Transverse colon (tissue), 4 donors: ENCODE data around the gene YAP1.

Source experiments
- EP300 ChIP-seq: sonication (generic); formaldehyde crosslinking; IDR thresholded peaks from one replicate; pipeline ENCODE4 v1.6.1; 2017; ENCODE audit warnings: antibody characterized with exemption, low read depth
- POLR2A ChIP-seq: fragments of 450-650 bp; IDR thresholded peaks from one replicate; pipeline ENCODE4 v1.6.1; 2016; ENCODE audit warnings: antibody characterized with exemption, mild to moderate bottlenecking, moderate library complexity
- POLR2AphosphoS5 ChIP-seq, 3 donors: sonication (generic); formaldehyde crosslinking; IDR thresholded peaks; one replicate each; pipeline ENCODE4 v1.6.1; 2016; ENCODE audit warnings: antibody characterized with exemption in 3 of 3
- TF ChIP-seq, protein P1 (sequence below), 5 experiments: fragments of 200-600 bp in 3 of 5; fragments of 450-650 bp in 2 of 5; sonication (generic) in 3 of 5; IDR thresholded peaks; 1 replicate in 2 of 5; 2 replicates in 3 of 5; pipeline ENCODE4 v1.5.1; 2016 to 2017; ENCODE audit warnings: antibody characterized with exemption in 5 of 5, inconsistent platforms in 3 of 5, mild to moderate bottlenecking in 2 of 5, moderate library complexity in 1 of 5

DNA sequence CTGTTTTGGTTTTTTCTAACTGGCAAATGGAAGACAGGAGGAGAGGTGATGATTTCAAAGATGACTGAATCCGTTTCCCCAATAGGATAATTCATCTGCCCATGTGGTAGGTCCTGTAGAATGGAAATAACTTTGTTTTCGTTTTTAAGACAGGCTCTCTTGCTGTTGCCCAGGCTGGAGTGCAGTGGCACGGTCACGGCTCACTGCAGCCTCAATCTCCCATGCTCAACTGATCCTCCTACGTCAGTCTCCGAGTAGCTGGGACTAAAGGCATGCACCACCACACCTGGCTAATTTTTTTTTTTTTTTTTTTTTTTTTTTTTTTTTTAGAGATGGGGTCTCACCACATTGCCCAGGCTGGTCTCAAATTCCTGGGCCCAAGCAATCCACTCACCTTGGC, 129.7 kb downstream of the YAP1 start:
- TF ChIP-seq, protein P1, sequence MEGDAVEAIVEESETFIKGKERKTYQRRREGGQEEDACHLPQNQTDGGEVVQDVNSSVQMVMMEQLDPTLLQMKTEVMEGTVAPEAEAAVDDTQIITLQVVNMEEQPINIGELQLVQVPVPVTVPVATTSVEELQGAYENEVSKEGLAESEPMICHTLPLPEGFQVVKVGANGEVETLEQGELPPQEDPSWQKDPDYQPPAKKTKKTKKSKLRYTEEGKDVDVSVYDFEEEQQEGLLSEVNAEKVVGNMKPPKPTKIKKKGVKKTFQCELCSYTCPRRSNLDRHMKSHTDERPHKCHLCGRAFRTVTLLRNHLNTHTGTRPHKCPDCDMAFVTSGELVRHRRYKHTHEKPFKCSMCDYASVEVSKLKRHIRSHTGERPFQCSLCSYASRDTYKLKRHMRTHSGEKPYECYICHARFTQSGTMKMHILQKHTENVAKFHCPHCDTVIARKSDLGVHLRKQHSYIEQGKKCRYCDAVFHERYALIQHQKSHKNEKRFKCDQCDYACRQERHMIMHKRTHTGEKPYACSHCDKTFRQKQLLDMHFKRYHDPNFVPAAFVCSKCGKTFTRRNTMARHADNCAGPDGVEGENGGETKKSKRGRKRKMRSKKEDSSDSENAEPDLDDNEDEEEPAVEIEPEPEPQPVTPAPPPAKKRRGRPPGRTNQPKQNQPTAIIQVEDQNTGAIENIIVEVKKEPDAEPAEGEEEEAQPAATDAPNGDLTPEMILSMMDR (IDR thresholded peaks at IDR 0.05): no peak
- TF ChIP-seq POLR2A (no peak), POLR2AphosphoS5 (IDR thresholded peaks at IDR 0.05) (no peak), EP300 (no peak)
